Type B pancreatic cell (in vitro differentiated cells): ENCODE results near the gene UBR1. TPM values are rescaled to one million over a fixed set of nuclear protein-coding genes. Genes with fewer than 3 reads are reported as not detected.

Experiments used
- DNase-seq: peaks from one replicate; pipeline ENCODE4 v3.0.0; 2021; ENCODE audit warnings: mixed read lengths; ENCODE audit not compliant: unreplicated experiment; ENCODE audit errors: extremely low spot score
- H3K27ac Mint-ChIP-seq: 2 replicates; pipeline ENCODE4 v1.8.0; 2021; ENCODE audit warnings: mild to moderate bottlenecking, mixed read lengths
- H3K27me3 Mint-ChIP-seq: 2 replicates; pipeline ENCODE4 v1.8.0; 2021; ENCODE audit warnings: mixed read lengths
- H3K36me3 Mint-ChIP-seq: 2 replicates; pipeline ENCODE4 v1.8.0; 2021; ENCODE audit warnings: mixed read lengths
- H3K4me1 Mint-ChIP-seq: one replicate; pipeline ENCODE4 v1.8.0; 2021; ENCODE audit warnings: mixed read lengths; ENCODE audit not compliant: unreplicated experiment
- H3K4me3 Mint-ChIP-seq: 2 replicates; pipeline ENCODE4 v1.8.0; 2021; ENCODE audit warnings: mild to moderate bottlenecking, mixed read lengths
- H3K9me3 Mint-ChIP-seq: 2 replicates; pipeline ENCODE4 v1.8.0; 2021; ENCODE audit warnings: mixed read lengths
- total RNA-seq: library from RNA; stranded (reverse); gene quantifications from 2 replicates; pipeline ENCODE4 v1.2.1, GENCODE V29; 2021; ENCODE audit warnings: low replicate concordance
- TF ChIP-seq, protein P1 (sequence below): fragments of 200-600 bp; sonication (generic); conservative IDR thresholded peaks from 2 replicates; pipeline ENCODE4 v1.5.0; 2021; ENCODE audit warnings: antibody characterized with exemption, mild to moderate bottlenecking

Gene UBR1
- total RNA-seq, 1 donor from 2014 or later = 28.3 TPM

DNA sequence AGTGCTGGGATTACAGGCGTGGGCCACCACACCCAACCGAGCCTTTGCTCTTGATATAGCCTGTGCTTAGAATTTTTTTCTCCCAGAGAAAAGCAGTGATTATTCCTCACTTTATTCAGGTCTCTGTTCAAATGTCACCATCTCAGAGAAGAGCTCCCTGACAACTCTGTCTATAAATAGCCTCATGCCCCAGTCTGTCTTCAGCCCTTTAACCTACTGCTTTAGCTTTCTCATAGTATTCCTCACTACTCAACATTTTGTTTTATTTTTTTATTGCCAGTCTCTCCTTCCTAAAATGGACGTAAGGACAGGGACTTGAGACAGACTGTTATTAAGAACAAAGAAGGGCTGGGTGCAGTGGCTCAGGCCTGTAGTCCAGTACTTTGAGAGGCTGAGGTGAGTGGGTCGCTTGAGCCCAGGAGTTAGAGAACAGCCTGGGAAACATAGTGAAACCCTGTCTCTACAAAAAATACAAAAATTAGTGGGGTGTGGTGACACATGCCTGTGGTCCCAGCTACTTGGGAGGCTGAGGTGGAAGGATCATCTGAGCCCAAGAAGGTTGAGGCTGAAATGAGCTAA, 106.5 kb downstream of the UBR1 start:
- Mint-ChIP-seq H3K4me3 (no peak overlapping the region), H3K36me3 (peaks cover 28% of the 10 kb centered on the region), H3K4me1 (no peaks in the 10 kb centered on the region), H3K9me3 (no peaks in the 10 kb centered on the region), H3K27ac (no peak overlapping the region), H3K27me3 (no peaks in the 10 kb centered on the region)
- no peak for DNase-seq
- TF ChIP-seq, protein P1, sequence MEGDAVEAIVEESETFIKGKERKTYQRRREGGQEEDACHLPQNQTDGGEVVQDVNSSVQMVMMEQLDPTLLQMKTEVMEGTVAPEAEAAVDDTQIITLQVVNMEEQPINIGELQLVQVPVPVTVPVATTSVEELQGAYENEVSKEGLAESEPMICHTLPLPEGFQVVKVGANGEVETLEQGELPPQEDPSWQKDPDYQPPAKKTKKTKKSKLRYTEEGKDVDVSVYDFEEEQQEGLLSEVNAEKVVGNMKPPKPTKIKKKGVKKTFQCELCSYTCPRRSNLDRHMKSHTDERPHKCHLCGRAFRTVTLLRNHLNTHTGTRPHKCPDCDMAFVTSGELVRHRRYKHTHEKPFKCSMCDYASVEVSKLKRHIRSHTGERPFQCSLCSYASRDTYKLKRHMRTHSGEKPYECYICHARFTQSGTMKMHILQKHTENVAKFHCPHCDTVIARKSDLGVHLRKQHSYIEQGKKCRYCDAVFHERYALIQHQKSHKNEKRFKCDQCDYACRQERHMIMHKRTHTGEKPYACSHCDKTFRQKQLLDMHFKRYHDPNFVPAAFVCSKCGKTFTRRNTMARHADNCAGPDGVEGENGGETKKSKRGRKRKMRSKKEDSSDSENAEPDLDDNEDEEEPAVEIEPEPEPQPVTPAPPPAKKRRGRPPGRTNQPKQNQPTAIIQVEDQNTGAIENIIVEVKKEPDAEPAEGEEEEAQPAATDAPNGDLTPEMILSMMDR = no peak

DNA sequence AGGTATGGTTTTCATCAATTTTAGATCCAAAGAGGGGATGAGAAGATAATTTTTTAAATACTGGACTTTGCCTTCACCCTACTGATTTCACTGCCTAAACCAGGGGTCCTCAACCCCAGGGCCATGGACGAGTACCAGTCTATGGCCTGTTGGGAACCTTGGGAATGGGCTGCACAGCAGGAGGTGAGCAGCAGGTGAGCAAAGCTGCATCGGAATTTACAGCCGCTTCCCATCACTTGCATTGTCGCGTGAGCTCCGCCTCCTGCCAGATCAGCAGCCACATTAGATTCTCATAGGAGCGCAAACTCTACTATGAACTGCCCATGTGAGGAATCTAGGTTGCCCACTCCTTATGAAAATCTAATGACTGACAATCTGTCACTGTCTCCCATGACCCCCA, 109.0 kb downstream of the UBR1 start:
- DNase-seq = no peak
- Mint-ChIP-seq H3K27me3 (no peaks in the 10 kb centered on the region), H3K9me3 (no peaks in the 10 kb centered on the region), H3K4me1 (no peaks in the 10 kb centered on the region), H3K27ac (no peak overlapping the region), H3K36me3 (peaks cover 26% of the 10 kb centered on the region), H3K4me3 (no peak overlapping the region)
- TF ChIP-seq, protein P1 = no peak

DNA sequence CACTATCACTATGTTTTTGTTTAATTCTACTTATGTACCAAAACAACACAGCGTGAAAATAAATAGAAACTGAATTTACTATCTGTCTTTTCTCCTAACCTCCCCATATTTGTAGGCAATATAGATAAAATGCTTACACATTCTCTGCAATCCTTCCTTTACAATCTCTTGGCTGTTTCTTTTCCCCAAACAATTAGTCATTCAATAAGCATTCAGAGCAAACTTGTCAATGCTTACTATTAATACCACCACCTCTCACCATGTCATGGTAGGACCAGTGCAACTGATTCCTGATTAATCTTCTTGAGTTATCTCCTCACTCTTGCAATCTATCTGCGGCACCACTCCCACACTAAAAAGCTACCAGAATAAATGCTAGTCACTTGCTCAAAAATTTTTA, 111.3 kb downstream of the UBR1 start:
- no peaks in the 10 kb centered on the region for H3K4me1 Mint-ChIP-seq
- H3K27me3 Mint-ChIP-seq = no peaks in the 10 kb centered on the region
- no peak for DNase-seq
- H3K36me3 Mint-ChIP-seq = peaks cover 30% of the 10 kb centered on the region
- H3K4me3 Mint-ChIP-seq = no peak overlapping the region
- H3K9me3 Mint-ChIP-seq = no peaks in the 10 kb centered on the region
- H3K27ac Mint-ChIP-seq = no peak overlapping the region
- TF ChIP-seq, protein P1 = no peak

DNA sequence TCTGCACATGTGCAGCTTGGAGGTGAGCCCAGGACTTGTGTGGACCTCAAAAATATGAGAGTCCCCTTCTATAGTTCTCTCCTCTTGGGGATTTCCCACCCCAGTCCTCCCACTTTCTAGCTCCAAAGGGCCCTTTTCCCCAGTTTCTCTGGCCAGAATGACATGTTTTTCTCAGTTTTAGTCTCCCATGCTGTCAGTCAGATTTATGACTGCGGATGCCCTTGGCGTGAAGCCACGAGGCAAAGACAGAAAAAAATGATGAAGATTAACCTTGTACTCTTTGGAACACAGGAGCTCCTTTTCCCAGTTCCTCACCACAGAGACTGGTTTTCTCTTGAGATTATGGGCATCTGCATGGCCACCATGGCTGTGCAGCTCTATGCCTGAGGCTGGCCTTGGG, 113.2 kb downstream of the UBR1 start:
- no peak for DNase-seq
- Mint-ChIP-seq H3K9me3 (no peaks in the 10 kb centered on the region), H3K4me3 (no peak overlapping the region), H3K27ac (no peak overlapping the region), H3K4me1 (no peaks in the 10 kb centered on the region), H3K36me3 (peaks cover 24% of the 10 kb centered on the region), H3K27me3 (no peaks in the 10 kb centered on the region)
- TF ChIP-seq, protein P1 = no peak

DNA sequence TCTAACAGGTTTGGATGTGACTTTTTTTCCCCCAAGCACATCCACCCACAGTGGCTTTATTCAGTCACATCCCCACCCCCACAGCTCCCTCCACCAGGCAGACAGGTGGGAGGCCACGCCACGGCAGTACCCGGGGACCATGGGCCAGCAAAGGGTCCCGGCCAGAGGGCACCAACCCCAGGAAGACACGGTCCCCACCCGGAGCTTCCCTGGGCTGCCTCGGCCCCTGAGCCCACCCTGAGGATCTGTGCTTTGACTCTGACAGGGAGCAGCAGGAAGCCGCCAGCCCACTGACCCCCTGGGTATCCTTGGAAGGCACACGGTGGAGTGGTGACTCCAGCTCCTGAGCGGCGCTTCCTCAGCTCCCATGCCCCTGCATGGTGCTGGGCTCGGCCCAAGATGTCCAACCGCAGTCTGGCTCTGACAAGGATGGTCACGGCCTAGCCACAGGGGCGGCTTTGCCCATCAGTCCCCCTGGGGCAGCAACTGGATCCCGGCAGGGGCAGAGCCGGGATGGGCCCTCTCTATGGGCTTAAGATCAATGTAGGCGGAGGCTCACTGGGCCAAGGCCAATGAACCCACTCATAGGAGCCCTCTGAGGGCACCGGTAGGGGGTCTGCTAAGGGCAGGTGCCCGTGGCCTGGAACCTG, 119.0 kb downstream of the UBR1 start:
- H3K4me1 Mint-ChIP-seq = no peaks in the 10 kb centered on the region
- peaks cover 22% of the 10 kb centered on the region for H3K36me3 Mint-ChIP-seq
- no peaks in the 10 kb centered on the region for H3K9me3 Mint-ChIP-seq
- no peak overlapping the region for H3K27ac Mint-ChIP-seq
- no peak for DNase-seq
- TF ChIP-seq, protein P1 = no peak
- no peaks in the 10 kb centered on the region for H3K27me3 Mint-ChIP-seq
- H3K4me3 Mint-ChIP-seq = no peak overlapping the region
